ENCODE measurements around the gene PANK1.

Gene PANK1

DNA sequence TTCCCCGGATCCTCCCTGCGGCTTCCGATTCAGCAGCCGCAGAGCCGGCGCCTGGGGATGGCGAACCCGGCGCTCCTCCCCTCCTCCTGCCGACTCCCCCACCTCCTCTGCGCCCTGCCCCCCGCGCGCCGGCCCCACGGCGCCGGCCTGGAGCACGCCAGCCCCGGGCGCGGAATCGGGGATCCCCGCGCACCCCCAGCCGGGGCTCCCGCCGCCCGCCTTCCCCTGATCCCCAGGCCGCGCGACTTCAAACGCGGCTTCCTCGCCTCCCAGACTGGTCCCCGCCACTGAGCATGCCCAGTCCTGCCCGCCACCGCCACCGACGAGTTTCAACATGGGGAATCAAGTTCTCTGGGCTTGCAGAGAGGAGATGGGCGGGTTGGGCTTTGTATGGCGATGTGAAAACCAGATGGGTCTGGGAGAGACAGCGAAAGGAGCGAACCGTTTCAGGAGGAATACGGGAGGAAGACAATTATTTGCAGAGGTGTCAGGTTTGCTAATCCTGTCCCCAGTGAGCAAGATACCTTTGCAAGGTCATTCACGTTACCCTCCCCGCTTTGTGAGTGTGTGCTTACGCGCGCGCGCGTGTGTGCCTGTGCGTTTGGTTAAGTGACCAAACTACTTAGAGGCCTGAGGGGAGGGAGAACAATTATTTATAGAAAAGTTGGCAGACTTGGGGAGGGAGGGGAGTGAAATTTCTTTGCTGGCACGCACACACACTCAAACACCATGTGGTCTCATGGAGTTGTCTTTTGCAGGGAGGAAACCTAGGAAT is at the start of gene PANK1:
Gene PANK1 (minus strand): TSS at position 276 of the 775 bp plus-strand sequence. CDS start 351 bp downstream, outside the sequence.
- TF ChIP-seq, protein P1, sequence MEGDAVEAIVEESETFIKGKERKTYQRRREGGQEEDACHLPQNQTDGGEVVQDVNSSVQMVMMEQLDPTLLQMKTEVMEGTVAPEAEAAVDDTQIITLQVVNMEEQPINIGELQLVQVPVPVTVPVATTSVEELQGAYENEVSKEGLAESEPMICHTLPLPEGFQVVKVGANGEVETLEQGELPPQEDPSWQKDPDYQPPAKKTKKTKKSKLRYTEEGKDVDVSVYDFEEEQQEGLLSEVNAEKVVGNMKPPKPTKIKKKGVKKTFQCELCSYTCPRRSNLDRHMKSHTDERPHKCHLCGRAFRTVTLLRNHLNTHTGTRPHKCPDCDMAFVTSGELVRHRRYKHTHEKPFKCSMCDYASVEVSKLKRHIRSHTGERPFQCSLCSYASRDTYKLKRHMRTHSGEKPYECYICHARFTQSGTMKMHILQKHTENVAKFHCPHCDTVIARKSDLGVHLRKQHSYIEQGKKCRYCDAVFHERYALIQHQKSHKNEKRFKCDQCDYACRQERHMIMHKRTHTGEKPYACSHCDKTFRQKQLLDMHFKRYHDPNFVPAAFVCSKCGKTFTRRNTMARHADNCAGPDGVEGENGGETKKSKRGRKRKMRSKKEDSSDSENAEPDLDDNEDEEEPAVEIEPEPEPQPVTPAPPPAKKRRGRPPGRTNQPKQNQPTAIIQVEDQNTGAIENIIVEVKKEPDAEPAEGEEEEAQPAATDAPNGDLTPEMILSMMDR (IDR thresholded peaks at IDR 0.05): no peak

DNA sequence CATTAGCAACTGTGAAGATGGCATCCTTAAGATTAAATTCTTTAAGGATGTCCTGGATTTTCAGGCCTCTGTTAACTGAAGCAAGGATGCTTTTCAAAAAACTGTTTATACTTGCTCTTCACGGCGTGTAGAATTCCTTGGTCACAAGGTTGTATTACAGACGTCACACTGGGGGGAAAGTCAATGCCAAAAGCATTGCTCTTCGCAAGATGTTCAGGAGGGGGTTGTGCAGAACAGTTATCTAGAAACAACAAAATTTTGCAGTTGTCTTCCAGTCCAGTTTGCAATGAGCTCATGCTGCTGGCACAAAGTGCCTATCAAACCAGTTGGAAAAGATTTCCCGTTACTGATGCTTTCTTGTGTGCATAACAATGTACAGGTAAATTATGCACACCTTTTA is 48.1 kb upstream of the PANK1 start:
- TF ChIP-seq, protein P1 (IDR thresholded peaks at IDR 0.05): no peak

DNA sequence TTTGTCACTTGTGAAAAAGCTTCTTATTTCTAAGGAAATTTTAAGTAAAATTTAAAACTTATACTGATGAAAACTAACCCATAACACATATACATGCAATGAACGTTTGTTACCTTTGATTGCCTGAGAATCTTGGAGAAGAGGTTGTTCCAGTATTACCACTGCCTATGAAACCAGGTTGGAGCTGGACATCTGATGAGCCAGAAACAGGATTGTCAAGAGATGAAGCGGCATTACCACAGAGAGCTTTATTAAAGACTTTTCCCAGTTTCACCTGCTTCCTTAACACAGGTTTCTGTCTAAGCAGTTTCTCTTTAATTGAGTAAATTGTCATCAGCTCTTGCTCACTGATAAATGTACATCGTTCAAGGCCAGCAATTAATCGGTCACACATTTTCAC is 47.4 kb upstream of the PANK1 start:
- TF ChIP-seq, protein P1 (IDR thresholded peaks at IDR 0.05): no peak

DNA sequence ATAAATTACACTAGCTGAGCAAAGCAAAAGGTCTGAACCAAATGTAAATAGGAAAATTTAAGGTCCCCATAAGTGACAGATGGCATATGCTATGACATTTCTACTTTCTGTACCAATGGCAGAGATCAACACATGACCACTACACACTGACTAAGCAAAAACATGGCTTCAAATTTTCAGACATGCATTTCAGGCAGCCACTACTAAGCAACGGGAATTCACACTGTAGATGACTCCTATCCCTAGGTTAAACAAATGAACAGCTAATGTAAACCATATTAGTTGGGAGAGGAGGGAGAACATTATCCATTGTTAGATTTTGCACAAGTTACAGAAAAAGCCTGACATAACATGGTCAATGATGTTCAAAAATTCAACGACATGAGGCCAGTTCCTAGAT is 45.0 kb upstream of the PANK1 start:
- TF ChIP-seq, protein P1 (IDR thresholded peaks at IDR 0.05): no peak

DNA sequence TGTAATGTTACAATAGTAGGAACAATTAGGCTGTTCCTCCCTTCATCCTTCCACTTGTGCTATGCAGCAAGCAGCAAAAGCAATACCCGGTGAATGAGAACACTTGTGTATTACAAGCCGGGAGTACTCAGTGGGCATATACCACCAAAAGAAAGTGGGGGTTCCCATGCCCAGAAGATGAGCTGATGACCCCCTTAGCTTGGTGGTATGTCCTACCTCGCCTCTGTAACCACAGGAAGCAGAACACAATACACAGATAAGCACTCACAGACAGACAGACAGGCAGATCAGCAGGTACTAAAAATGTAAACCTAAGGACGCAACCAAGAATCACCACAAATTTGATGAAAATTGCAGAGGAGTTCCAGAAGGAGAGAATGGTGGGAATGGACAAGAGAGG is 40.9 kb upstream of the PANK1 start:
- TF ChIP-seq, protein P1 (IDR thresholded peaks at IDR 0.05): no peak

DNA sequence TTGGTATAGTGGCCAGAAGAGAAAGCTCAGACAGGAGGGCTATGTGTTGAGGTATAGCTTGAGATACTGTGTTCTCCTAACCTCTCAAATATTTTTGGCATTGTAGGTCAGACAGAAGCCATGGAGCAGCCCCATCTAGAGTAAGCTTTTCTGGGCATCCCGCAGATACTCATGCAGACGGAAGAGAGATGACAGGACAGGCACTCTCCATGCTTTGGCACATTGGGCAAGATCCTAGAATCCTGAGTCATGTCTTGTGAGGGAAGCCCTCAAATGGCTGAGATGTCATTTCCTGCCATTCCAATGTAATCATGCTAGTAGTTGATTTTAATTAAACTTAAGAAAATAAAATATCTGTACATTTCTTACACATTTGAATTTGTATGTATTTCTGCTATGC is 39.6 kb upstream of the PANK1 start:
- TF ChIP-seq, protein P1 (IDR thresholded peaks at IDR 0.05): no peak

DNA sequence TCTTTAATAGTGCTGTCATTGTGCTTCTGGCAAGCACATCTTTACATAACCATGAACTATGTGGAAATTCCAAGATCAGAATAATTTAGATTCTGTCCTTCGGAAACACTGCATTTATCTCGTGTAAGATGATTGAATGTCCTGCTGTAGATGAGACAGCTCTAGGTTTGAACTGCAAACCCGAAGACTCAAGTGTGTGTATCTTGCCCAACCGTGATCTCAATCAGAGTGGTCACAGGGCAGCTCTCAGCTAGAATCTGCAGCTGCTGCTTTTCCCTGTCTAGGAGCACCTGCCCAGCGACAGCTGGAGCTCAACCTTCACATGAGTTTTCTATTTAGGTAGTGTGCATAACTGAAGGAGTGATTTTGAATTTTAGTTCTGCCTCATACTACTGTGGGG is 38.8 kb upstream of the PANK1 start:
- TF ChIP-seq, protein P1 (IDR thresholded peaks at IDR 0.05): no peak

All from LNCAP (cell line).